SJSA1 (cell line): ENCODE measurements around the gene ZCCHC2. TPM values are rescaled to one million over a fixed set of nuclear protein-coding genes. Genes with fewer than 3 reads are reported as not detected.

ENCODE experiments used
- DNase-seq, 2 experiments: peaks; one replicate each; pipeline ENCODE4 v3.0.0-alpha.2; 2015 to 2020; ENCODE audit warnings: low spot score in 2 of 2, low read depth in 1 of 2
- H3K27ac ChIP-seq: fragments of 250-450 bp; sonication (Bioruptor Pico); 2 replicates; pipeline ENCODE4 v1.5.1; 2020; ENCODE audit warnings: mild to moderate bottlenecking, moderate library complexity
- H3K27me3 ChIP-seq: fragments of 250-450 bp; sonication (Bioruptor Pico); replicated peaks from 2 replicates; pipeline ENCODE4 v1.5.1; 2020; ENCODE audit warnings: mild to moderate bottlenecking, moderate library complexity
- H3K36me3 ChIP-seq: fragments of 250-450 bp; sonication (Bioruptor Pico); 2 replicates; pipeline ENCODE4 v1.5.1; 2020; ENCODE audit warnings: mild to moderate bottlenecking
- H3K4me1 ChIP-seq: fragments of 250-450 bp; sonication (Bioruptor Pico); replicated peaks from 2 replicates; pipeline ENCODE4 v1.6.1; 2021; ENCODE audit warnings: mild to moderate bottlenecking
- H3K4me3 ChIP-seq: fragments of 250-450 bp; sonication (Bioruptor Pico); 2 replicates; pipeline ENCODE4 v1.5.1; 2020; ENCODE audit warnings: mild to moderate bottlenecking
- H3K9me3 ChIP-seq: fragments of 250-450 bp; sonication (Bioruptor Pico); replicated peaks from 2 replicates; pipeline ENCODE4 v1.5.1; 2020; ENCODE audit warnings: mild to moderate bottlenecking
- total RNA-seq: library from RNA; depleted of rRNA; stranded (reverse); fragments of >200 nt; shearing (Covaris generic); gene quantifications from 2 replicates; pipeline ENCODE4 v1.2.3, GENCODE V29; 2014

The ZCCHC2 gene
- total RNA-seq, 1 experiment from 2014 or later, result 3.3 TPM

GRCh38 chr18:62531931-62532330 lies 9.1 kb downstream of the ZCCHC2 start:
- Histone ChIP-seq H3K9me3 (no peaks in the 10 kb centered on the region), H3K4me3 (no peak overlapping the region), H3K27ac (no peak overlapping the region), H3K4me1 (0 out of 2 replicates have a peak, but pooled peaks cover 2% of the 10 kb centered on the region), H3K27me3 (no peaks in the 10 kb centered on the region), H3K36me3 (no peaks in the 10 kb centered on the region)
- DNase-seq, result no peak

GRCh38 chr18:62536005-62536404 lies 13.2 kb downstream of the ZCCHC2 start:
- H3K9me3 ChIP-seq, result no peaks in the 10 kb centered on the region

GRCh38 chr18:62537042-62537894 lies 14.4 kb downstream of the ZCCHC2 start:
- no peak for DNase-seq
- Histone ChIP-seq H3K27ac (no peak overlapping the region), H3K27me3 (no peaks in the 10 kb centered on the region), H3K36me3 (0 out of 2 replicates have a peak, but pooled peaks cover 3% of the 10 kb centered on the region), H3K9me3 (no peaks in the 10 kb centered on the region), H3K4me3 (no peak overlapping the region), H3K4me1 (no peaks in the 10 kb centered on the region)

More at GRCh38 chr18:62536005-62536404, 13.2 kb downstream of the ZCCHC2 start:
- H3K4me3 ChIP-seq, result no peak overlapping the region
- no peaks in the 10 kb centered on the region for H3K36me3 ChIP-seq
- no peak overlapping the region for H3K27ac ChIP-seq
- DNase-seq, result no peak
- no peaks in the 10 kb centered on the region for H3K4me1 ChIP-seq
- no peaks in the 10 kb centered on the region for H3K27me3 ChIP-seq

GRCh38 chr18:62537946-62538345 lies 15.1 kb downstream of the ZCCHC2 start:
- H3K9me3 ChIP-seq, result no peaks in the 10 kb centered on the region
- DNase-seq, result no peak
- H3K27ac ChIP-seq, result no peak overlapping the region
- no peaks in the 10 kb centered on the region for H3K27me3 ChIP-seq
- peaks cover 8% of the 10 kb centered on the region; the same call in 1 of the 2 replicates for H3K36me3 ChIP-seq
- H3K4me3 ChIP-seq, result no peak overlapping the region
- no peaks in the 10 kb centered on the region for H3K4me1 ChIP-seq

GRCh38 chr18:62538881-62539280 lies 16.1 kb downstream of the ZCCHC2 start:
- H3K27me3 ChIP-seq, result no peaks in the 10 kb centered on the region
- H3K9me3 ChIP-seq, result no peaks in the 10 kb centered on the region
- peaks cover 12% of the 10 kb centered on the region; the same call in 1 of the 2 replicates for H3K36me3 ChIP-seq
- no peak overlapping the region for H3K27ac ChIP-seq
- no peak overlapping the region for H3K4me3 ChIP-seq
- no peaks in the 10 kb centered on the region for H3K4me1 ChIP-seq
- DNase-seq, result no peak

GRCh38 chr18:62539284-62540165 lies 16.7 kb downstream of the ZCCHC2 start:
- Histone ChIP-seq H3K4me1 (no peaks in the 10 kb centered on the region), H3K36me3 (peaks cover 12% of the 10 kb centered on the region; the same call in 1 of the 2 replicates), H3K4me3 (no peak overlapping the region), H3K27me3 (no peaks in the 10 kb centered on the region), H3K9me3 (no peaks in the 10 kb centered on the region), H3K27ac (no peak overlapping the region)
- no peak for DNase-seq

GRCh38 chr18:62543021-62543420 lies 20.2 kb downstream of the ZCCHC2 start:
- no peaks in the 10 kb centered on the region for H3K9me3 ChIP-seq
- DNase-seq, result no peak
- H3K4me1 ChIP-seq, result no peaks in the 10 kb centered on the region
- no peak overlapping the region for H3K4me3 ChIP-seq
- H3K27ac ChIP-seq, result no peak overlapping the region
- H3K36me3 ChIP-seq, result peaks cover 16% of the 10 kb centered on the region; the same call in 1 of the 2 replicates
- no peaks in the 10 kb centered on the region for H3K27me3 ChIP-seq

GRCh38 chr18:62545098-62545497 lies 22.3 kb downstream of the ZCCHC2 start:
- no peaks in the 10 kb centered on the region for H3K4me1 ChIP-seq
- H3K4me3 ChIP-seq, result no peak overlapping the region
- peaks cover 16% of the 10 kb centered on the region; the same call in 1 of the 2 replicates for H3K36me3 ChIP-seq
- no peak for DNase-seq
- H3K27ac ChIP-seq, result no peak overlapping the region
- H3K27me3 ChIP-seq, result no peaks in the 10 kb centered on the region
- H3K9me3 ChIP-seq, result no peaks in the 10 kb centered on the region

GRCh38 chr18:62549755-62550154 lies 26.9 kb downstream of the ZCCHC2 start:
- Histone ChIP-seq H3K27ac (no peak overlapping the region), H3K4me1 (no peaks in the 10 kb centered on the region), H3K4me3 (no peak overlapping the region), H3K9me3 (no peaks in the 10 kb centered on the region), H3K36me3 (peaks cover 9% of the 10 kb centered on the region), H3K27me3 (no peaks in the 10 kb centered on the region)
- DNase-seq, result no peak

- DNase-seq, result no peak
- no peak overlapping the region for H3K4me3 ChIP-seq
- H3K36me3 ChIP-seq, result peaks cover 6% of the 10 kb centered on the region
- H3K27ac ChIP-seq, result no peak overlapping the region
- H3K9me3 ChIP-seq, result no peaks in the 10 kb centered on the region
- no peaks in the 10 kb centered on the region for H3K4me1 ChIP-seq
- no peaks in the 10 kb centered on the region for H3K27me3 ChIP-seq
Observed at GRCh38 chr18:62550746-62551145, 27.9 kb downstream of the ZCCHC2 start.

- H3K27me3 ChIP-seq, result no peaks in the 10 kb centered on the region
- H3K27ac ChIP-seq, result no peak overlapping the region
- no peaks in the 10 kb centered on the region for H3K4me1 ChIP-seq
- peaks cover 11% of the 10 kb centered on the region for H3K36me3 ChIP-seq
- no peak for DNase-seq
- H3K9me3 ChIP-seq, result no peaks in the 10 kb centered on the region
- H3K4me3 ChIP-seq, result no peak overlapping the region
Observed at GRCh38 chr18:62551972-62552513, 29.2 kb downstream of the ZCCHC2 start.

GRCh38 chr18:62554061-62554815 lies 31.4 kb downstream of the ZCCHC2 start:
- H3K9me3 ChIP-seq, result no peaks in the 10 kb centered on the region
- DNase-seq, result no peak
- H3K27ac ChIP-seq, result no peak overlapping the region
- no peaks in the 10 kb centered on the region for H3K27me3 ChIP-seq
- H3K4me3 ChIP-seq, result no peak overlapping the region
- H3K4me1 ChIP-seq, result no peaks in the 10 kb centered on the region
- H3K36me3 ChIP-seq, result peaks cover 19% of the 10 kb centered on the region

GRCh38 chr18:62555135-62555534 lies 32.3 kb downstream of the ZCCHC2 start:
- Histone ChIP-seq H3K9me3 (no peaks in the 10 kb centered on the region), H3K36me3 (peaks cover 23% of the 10 kb centered on the region), H3K27ac (no peak overlapping the region), H3K4me1 (no peaks in the 10 kb centered on the region), H3K4me3 (no peak overlapping the region), H3K27me3 (no peaks in the 10 kb centered on the region)
- no peak for DNase-seq
